Measurements from ENCODE around the gene ASTN2.

DNA sequence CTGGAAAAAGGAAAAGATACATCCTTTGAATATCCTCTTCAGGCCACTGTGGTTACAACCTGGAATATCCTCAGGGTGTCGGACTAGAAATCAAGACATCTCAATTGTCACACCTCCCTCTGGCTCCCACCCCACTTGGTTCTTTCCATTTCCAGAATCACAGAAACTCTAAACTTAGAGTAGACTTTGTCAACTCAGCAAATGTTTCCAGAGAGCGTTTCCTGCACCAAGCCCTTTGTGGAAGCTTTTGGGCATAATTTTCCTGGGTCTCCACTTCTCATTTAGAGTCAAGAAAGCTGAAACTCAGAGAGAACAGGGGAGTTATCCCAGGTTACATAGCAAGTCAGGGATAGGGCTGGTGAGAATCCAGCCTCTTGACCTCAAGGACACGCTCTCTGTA, 108.8 kb downstream of the ASTN2 start:
- TF ChIP-seq, protein P1, sequence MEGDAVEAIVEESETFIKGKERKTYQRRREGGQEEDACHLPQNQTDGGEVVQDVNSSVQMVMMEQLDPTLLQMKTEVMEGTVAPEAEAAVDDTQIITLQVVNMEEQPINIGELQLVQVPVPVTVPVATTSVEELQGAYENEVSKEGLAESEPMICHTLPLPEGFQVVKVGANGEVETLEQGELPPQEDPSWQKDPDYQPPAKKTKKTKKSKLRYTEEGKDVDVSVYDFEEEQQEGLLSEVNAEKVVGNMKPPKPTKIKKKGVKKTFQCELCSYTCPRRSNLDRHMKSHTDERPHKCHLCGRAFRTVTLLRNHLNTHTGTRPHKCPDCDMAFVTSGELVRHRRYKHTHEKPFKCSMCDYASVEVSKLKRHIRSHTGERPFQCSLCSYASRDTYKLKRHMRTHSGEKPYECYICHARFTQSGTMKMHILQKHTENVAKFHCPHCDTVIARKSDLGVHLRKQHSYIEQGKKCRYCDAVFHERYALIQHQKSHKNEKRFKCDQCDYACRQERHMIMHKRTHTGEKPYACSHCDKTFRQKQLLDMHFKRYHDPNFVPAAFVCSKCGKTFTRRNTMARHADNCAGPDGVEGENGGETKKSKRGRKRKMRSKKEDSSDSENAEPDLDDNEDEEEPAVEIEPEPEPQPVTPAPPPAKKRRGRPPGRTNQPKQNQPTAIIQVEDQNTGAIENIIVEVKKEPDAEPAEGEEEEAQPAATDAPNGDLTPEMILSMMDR (conservative IDR thresholded peaks at IDR 0.05 in 1 of 2, IDR thresholded peaks at IDR 0.05 in 1 of 2; ENCODE audit: extremely low read depth in 1 of 2, insufficient read depth in 1 of 2, low read depth in 1 of 2, low read length in 2 of 2) = no peak
- no peak for TF ChIP-seq EZH2 (IDR thresholded peaks at IDR 0.05; ENCODE audit: borderline replicate concordance, low read length)
